ENCODE data around the gene TEKTIP1. TPM values are rescaled to one million over a fixed set of nuclear protein-coding genes. Genes with fewer than 3 reads are reported as not detected.

Gene TEKTIP1
- total and polyA plus RNA-seq, 9 of the 15 experiments (the other 6 are each of a cell fraction or from before 2014, with no cell fraction given): 0.66 TPM; not detected in 8

GRCh38 chr19:3544742-3545668 lies 6.0 kb downstream of the TEKTIP1 start (continued):
- peak in 1 of 2 experiments; percentile 46; a peak in 1 of 4 replicates for TF ChIP-seq RCOR1 (IDR thresholded peaks at IDR 0.05; ENCODE audit: borderline replicate concordance in 1 of 2, low read depth in 2 of 2, low read length in 2 of 2)
- no peak for TF ChIP-seq PHF20 (IDR thresholded peaks at IDR 0.05; ENCODE audit: partially characterized antibody)
- no peak for TF ChIP-seq FOXK2 (conservative IDR thresholded peaks at IDR 0.05 in 1 of 2, IDR thresholded peaks at IDR 0.05 in 1 of 2; ENCODE audit: low read depth in 2 of 2)
- peak; percentile 44; the same call in 1 of the 2 replicates for TF ChIP-seq SP1 (CRISPR knock-in tag; IDR thresholded peaks at IDR 0.05)
- peak in 1 of 2 experiments; percentile 51; a peak in 1 of 4 replicates for TF ChIP-seq HDAC1 (IDR thresholded peaks at IDR 0.05)
- TF ChIP-seq ZNF561 (CRISPR knock-in tag; conservative IDR thresholded peaks at IDR 0.05): no peak
- no peak for TF ChIP-seq MAFG (tag; conservative IDR thresholded peaks at IDR 0.05)
- no peak for TF ChIP-seq PHTF2 (CRISPR knock-in tag; IDR thresholded peaks at IDR 0.05)
- TF ChIP-seq PTBP1 (IDR thresholded peaks at IDR 0.05; ENCODE audit: low read depth, low read length): 0 out of 2 replicates have a peak, but pooled peaks have one; percentile 56
- peak; percentile 78 for TF ChIP-seq ZNF263 (CRISPR knock-in tag; IDR thresholded peaks at IDR 0.05; ENCODE audit: borderline replicate concordance)
- TF ChIP-seq ZNF655 (CRISPR knock-in tag; IDR thresholded peaks at IDR 0.05): no peak
- no peak for TF ChIP-seq RBM17 (IDR thresholded peaks at IDR 0.05; ENCODE audit: borderline replicate concordance, low read depth, low read length)
- peak; percentile 74 for TF ChIP-seq CTCFL (IDR thresholded peaks at IDR 0.05; ENCODE audit: borderline replicate concordance, insufficient read depth, low read depth, low read length, poor library complexity, severe bottlenecking)
- TF ChIP-seq TFAP4 (CRISPR knock-in tag; IDR thresholded peaks at IDR 0.05; ENCODE audit: borderline replicate concordance): peak; percentile 78
- no peak for TF ChIP-seq BRF2 (IDR thresholded peaks at IDR 0.05; ENCODE audit: borderline replicate concordance, insufficient read depth, insufficient read length)
- TF ChIP-seq HNRNPLL (IDR thresholded peaks at IDR 0.05; ENCODE audit: low read depth, low read length, poor library complexity, severe bottlenecking): no peak
- TF ChIP-seq POLR2G (IDR thresholded peaks at IDR 0.05; ENCODE audit: low read depth, low read length): peak; percentile 69
- TF ChIP-seq TSC22D4 (tag; IDR thresholded peaks at IDR 0.05): no peak
- 0 out of 2 replicates have a peak, but pooled peaks have one; percentile 44 for TF ChIP-seq ZNF511 (CRISPR knock-in tag; IDR thresholded peaks at IDR 0.05)
- TF ChIP-seq ZNF57 (CRISPR knock-in tag; IDR thresholded peaks at IDR 0.05): no peak

Measured in K562 (cell line).